Measurements from ENCODE around the gene VAPA. TPM values are rescaled to one million over a fixed set of nuclear protein-coding genes. Genes with fewer than 3 reads are reported as not detected.
"Not testable (repeated sequence)": the region's sequence is repeated elsewhere in the genome, so short reads cannot be mapped to it uniquely, and the experiment has no call there.

The VAPA gene
- total RNA-seq, 2 experiments from 2014 or later: 162 to 177 TPM

DNA sequence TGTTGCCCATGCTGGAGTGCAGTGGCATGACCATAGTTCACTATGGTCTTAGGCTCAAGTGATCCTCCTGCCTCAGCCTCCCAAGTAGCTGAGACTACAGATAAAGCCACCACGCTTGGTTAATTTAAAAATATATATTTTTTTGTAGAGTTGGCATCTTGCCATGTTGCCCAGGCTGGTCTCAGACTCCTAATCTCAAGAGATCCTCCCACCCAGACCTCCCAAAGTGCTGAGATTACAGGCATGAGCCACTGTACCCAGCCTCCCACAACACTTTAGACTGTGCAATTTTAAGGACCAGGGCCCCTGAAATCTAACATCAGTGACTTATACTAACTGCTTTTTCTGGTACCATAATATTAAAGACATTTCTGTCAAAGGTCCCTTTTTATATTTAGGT, 22.9 kb upstream of the VAPA start:
- no peak overlapping the region for H3K27ac ChIP-seq (ENCODE audit: low read depth in 1 of 2, low read length in 2 of 2)
- H3K36me3 ChIP-seq (ENCODE audit: insufficient read depth, low read length): no peaks in the 10 kb centered on the region
- no peaks in the 10 kb centered on the region for H3K27me3 ChIP-seq (ENCODE audit: control insufficient read depth in 1 of 2, insufficient read depth in 2 of 2, low read length in 2 of 2)
- H3K4me1 ChIP-seq (ENCODE audit: insufficient read depth, low read length): no peaks in the 10 kb centered on the region
- Mint-ChIP-seq H3K36me3 (ENCODE audit: low read depth) (no peaks in the 10 kb centered on the region), H3K4me3 (no peak overlapping the region), H3K4me1 (ENCODE audit: low read depth) (no peaks in the 10 kb centered on the region), H3K27me3 (no peaks in the 10 kb centered on the region), H3K27ac (no peak overlapping the region), H3K9me3 (no peaks in the 10 kb centered on the region)
- TF ChIP-seq, protein P1, sequence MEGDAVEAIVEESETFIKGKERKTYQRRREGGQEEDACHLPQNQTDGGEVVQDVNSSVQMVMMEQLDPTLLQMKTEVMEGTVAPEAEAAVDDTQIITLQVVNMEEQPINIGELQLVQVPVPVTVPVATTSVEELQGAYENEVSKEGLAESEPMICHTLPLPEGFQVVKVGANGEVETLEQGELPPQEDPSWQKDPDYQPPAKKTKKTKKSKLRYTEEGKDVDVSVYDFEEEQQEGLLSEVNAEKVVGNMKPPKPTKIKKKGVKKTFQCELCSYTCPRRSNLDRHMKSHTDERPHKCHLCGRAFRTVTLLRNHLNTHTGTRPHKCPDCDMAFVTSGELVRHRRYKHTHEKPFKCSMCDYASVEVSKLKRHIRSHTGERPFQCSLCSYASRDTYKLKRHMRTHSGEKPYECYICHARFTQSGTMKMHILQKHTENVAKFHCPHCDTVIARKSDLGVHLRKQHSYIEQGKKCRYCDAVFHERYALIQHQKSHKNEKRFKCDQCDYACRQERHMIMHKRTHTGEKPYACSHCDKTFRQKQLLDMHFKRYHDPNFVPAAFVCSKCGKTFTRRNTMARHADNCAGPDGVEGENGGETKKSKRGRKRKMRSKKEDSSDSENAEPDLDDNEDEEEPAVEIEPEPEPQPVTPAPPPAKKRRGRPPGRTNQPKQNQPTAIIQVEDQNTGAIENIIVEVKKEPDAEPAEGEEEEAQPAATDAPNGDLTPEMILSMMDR (IDR thresholded peaks at IDR 0.05): no peak
- ATAC-seq (ENCODE audit: poor library complexity): no peak
- H3K9me3 ChIP-seq (ENCODE audit: control insufficient read depth in 1 of 2, insufficient read depth in 1 of 2, low read length in 2 of 2): no peaks in the 10 kb centered on the region
- no peak overlapping the region for H3K4me3 ChIP-seq (ENCODE audit: low read length)
- ChIA-PET POLR2A (no interaction called here), CTCF (no interaction called here)
- no peak for DNase-seq
- intact Hi-C loops (cut with DNase I, micrococcal nuclease): no loop called here

DNA sequence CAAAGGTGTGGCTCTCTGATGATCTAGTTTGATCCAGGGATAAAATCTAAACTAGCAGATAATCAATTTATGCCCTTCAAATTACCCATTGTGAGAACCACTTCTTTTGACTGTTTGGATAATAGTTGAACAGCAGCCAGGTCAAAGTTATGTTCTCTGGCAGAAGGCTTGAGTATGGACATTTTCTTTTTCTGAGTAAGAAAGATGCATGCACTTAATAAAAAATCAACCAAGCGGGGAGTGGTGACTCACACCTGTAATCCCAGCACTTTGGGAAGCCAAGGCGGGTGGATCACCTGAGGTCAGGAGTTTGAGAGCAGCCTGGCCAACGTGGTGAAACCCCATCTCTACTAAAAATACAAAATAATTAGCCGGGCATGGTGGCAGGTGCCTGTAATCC, 22.3 kb upstream of the VAPA start:
- DNase-seq; intact Hi-C loops (cut with DNase I, micrococcal nuclease); CTCF ChIA-PET; H3K27ac Mint-ChIP-seq; H3K9me3 ChIP-seq (ENCODE audit: control insufficient read depth in 1 of 2, insufficient read depth in 1 of 2, low read length in 2 of 2); H3K27ac ChIP-seq (ENCODE audit: low read depth in 1 of 2, low read length in 2 of 2); H3K36me3 ChIP-seq (ENCODE audit: insufficient read depth, low read length); POLR2A ChIA-PET; ATAC-seq (ENCODE audit: poor library complexity); H3K4me1 Mint-ChIP-seq (ENCODE audit: low read depth); H3K9me3 Mint-ChIP-seq; H3K4me3 ChIP-seq (ENCODE audit: low read length); H3K27me3 ChIP-seq (ENCODE audit: control insufficient read depth in 1 of 2, insufficient read depth in 2 of 2, low read length in 2 of 2); H3K4me3 Mint-ChIP-seq; H3K4me1 ChIP-seq (ENCODE audit: insufficient read depth, low read length); H3K36me3 Mint-ChIP-seq (ENCODE audit: low read depth); H3K27me3 Mint-ChIP-seq: not testable (repeated sequence)

DNA sequence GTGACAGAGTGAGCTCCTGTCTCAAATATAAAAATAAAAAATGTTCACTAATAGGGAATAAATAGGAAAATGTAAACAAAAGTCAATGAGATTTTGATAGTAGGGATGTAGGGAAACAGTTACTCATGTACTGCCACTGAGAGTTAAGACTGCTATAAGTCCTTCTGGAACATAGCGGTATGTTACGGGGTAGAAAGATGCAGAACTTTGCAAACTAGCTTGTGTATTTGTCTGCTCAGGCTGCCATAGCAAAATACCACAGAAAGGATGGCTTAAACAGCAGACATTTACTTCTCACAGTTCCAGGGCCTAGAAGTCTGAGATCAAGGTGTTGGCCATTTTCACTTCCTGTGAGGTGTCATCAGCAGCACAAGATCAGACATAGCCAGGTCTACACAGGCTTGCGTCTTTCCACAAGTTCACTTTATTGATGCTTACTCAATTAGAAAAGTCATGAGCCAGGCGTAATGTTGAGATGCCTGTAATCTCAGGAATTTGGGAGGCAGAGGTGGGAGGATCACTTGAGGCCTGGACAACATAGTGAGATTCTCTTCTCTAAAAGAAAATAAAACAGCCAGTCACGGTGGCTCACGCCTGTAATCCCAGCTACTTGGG, 19.3 kb upstream of the VAPA start:
- Histone ChIP-seq H3K9me3 (ENCODE audit: control insufficient read depth in 1 of 2, insufficient read depth in 1 of 2, low read length in 2 of 2) (no peaks in the 10 kb centered on the region), H3K4me3 (ENCODE audit: low read length) (no peak overlapping the region), H3K4me1 (ENCODE audit: insufficient read depth, low read length) (no peaks in the 10 kb centered on the region), H3K36me3 (ENCODE audit: insufficient read depth, low read length) (no peaks in the 10 kb centered on the region), H3K27me3 (ENCODE audit: control insufficient read depth in 1 of 2, insufficient read depth in 2 of 2, low read length in 2 of 2) (no peaks in the 10 kb centered on the region), H3K27ac (ENCODE audit: low read depth in 1 of 2, low read length in 2 of 2) (no peak overlapping the region)
- Mint-ChIP-seq H3K4me1 (ENCODE audit: low read depth) (no peaks in the 10 kb centered on the region), H3K27me3 (no peaks in the 10 kb centered on the region), H3K4me3 (no peak overlapping the region), H3K9me3 (no peaks in the 10 kb centered on the region), H3K27ac (no peak overlapping the region), H3K36me3 (ENCODE audit: low read depth) (no peaks in the 10 kb centered on the region)
- POLR2A ChIA-PET: no interaction called here
- ATAC-seq (ENCODE audit: poor library complexity): no peak
- DNase-seq: no peak
- TF ChIP-seq, protein P1 (IDR thresholded peaks at IDR 0.05): no peak
- CTCF ChIA-PET: no interaction called here
- intact Hi-C loops (cut with DNase I, micrococcal nuclease): no loop called here

DNA sequence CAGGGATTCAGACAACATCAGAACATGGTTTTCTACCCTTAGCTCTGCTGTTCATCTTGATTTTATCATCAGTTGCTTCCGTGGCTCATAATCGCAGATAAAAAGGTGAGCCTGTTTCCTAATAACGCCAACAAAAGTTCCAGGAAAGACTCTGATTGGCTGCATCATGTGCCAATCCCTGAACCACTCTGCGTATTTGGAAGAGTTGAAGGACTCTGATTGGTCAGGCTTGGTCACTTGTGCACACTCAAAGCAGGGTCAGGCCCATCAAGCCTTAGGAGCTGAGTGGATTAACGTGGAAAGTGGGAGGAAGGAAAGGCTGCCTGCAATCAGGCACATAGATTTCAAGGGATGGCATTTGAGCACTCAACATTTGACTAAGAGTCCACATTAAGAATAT, 16.7 kb upstream of the VAPA start:
- Mint-ChIP-seq H3K36me3 (ENCODE audit: low read depth) (no peaks in the 10 kb centered on the region), H3K27ac (no peak overlapping the region), H3K9me3 (no peaks in the 10 kb centered on the region), H3K4me1 (ENCODE audit: low read depth) (no peaks in the 10 kb centered on the region), H3K4me3 (no peak overlapping the region), H3K27me3 (no peaks in the 10 kb centered on the region)
- DNase-seq: no peak
- no peaks in the 10 kb centered on the region for H3K36me3 ChIP-seq (ENCODE audit: insufficient read depth, low read length)
- ATAC-seq (ENCODE audit: poor library complexity): no peak
- H3K27me3 ChIP-seq (ENCODE audit: control insufficient read depth in 1 of 2, insufficient read depth in 2 of 2, low read length in 2 of 2): no peaks in the 10 kb centered on the region
- no peak overlapping the region for H3K27ac ChIP-seq (ENCODE audit: low read depth in 1 of 2, low read length in 2 of 2)
- intact Hi-C loops (cut with DNase I, micrococcal nuclease): no loop called here
- H3K4me1 ChIP-seq (ENCODE audit: insufficient read depth, low read length): no peaks in the 10 kb centered on the region
- ChIA-PET CTCF (no interaction called here), POLR2A (no interaction called here)
- H3K9me3 ChIP-seq (ENCODE audit: control insufficient read depth in 1 of 2, insufficient read depth in 1 of 2, low read length in 2 of 2): no peaks in the 10 kb centered on the region
- H3K4me3 ChIP-seq (ENCODE audit: low read length): no peak overlapping the region
- TF ChIP-seq, protein P1 (IDR thresholded peaks at IDR 0.05): no peak

DNA sequence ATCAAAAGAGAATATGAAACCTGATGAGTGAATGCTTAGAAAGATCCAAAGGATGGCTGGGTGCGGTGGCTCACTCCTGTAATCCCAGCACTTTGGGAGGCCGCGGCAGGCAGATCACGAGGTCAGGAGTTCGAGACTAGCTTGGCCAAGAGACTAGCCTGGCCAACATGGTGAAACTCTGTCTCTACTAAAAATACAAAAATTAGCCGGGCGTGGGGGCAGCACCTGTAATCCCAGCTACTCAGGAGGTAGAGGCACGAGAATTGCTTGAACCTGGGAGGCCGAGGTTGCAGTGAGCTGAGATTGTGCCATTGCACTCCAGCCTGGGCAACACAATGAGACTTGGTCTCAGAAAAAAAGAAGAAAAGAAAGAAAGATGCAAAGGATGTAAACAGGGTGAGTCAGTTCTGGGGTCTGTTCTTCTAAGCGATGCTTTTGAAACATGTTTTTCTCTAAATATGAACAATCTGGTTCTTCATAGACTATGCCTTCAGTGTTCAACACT, 16.0 kb upstream of the VAPA start:
- H3K27me3 Mint-ChIP-seq; CTCF ChIA-PET; H3K4me3 Mint-ChIP-seq; H3K4me1 Mint-ChIP-seq (ENCODE audit: low read depth); H3K4me1 ChIP-seq (ENCODE audit: insufficient read depth, low read length); ATAC-seq (ENCODE audit: poor library complexity); POLR2A ChIA-PET; H3K9me3 Mint-ChIP-seq; H3K27me3 ChIP-seq (ENCODE audit: control insufficient read depth in 1 of 2, insufficient read depth in 2 of 2, low read length in 2 of 2); H3K27ac Mint-ChIP-seq; intact Hi-C loops (cut with DNase I, micrococcal nuclease); H3K36me3 Mint-ChIP-seq (ENCODE audit: low read depth); H3K9me3 ChIP-seq (ENCODE audit: control insufficient read depth in 1 of 2, insufficient read depth in 1 of 2, low read length in 2 of 2); H3K36me3 ChIP-seq (ENCODE audit: insufficient read depth, low read length); DNase-seq; H3K27ac ChIP-seq (ENCODE audit: low read depth in 1 of 2, low read length in 2 of 2); H3K4me3 ChIP-seq (ENCODE audit: low read length): not testable (repeated sequence)
